CD4-positive, alpha-beta T cell treated with Interleukin-6 for 4 hours (primary cell): Measurements from ENCODE around the gene RMRP.

ENCODE experiments used
- DNase-seq: peaks from one replicate; pipeline ENCODE4 v3.0.0-alpha.2; 2020; ENCODE audit warnings: mixed read lengths

The RMRP gene

GRCh38 chr9:35609001-35609819 lies 48.6 kb downstream of the RMRP start:
- DNase-seq: no peak

- DNase-seq: no peak
Observed at GRCh38 chr9:35608221-35608620, 49.6 kb downstream of the RMRP start.
